ENCODE results near the gene KPNA5.

The KPNA5 gene

DNA sequence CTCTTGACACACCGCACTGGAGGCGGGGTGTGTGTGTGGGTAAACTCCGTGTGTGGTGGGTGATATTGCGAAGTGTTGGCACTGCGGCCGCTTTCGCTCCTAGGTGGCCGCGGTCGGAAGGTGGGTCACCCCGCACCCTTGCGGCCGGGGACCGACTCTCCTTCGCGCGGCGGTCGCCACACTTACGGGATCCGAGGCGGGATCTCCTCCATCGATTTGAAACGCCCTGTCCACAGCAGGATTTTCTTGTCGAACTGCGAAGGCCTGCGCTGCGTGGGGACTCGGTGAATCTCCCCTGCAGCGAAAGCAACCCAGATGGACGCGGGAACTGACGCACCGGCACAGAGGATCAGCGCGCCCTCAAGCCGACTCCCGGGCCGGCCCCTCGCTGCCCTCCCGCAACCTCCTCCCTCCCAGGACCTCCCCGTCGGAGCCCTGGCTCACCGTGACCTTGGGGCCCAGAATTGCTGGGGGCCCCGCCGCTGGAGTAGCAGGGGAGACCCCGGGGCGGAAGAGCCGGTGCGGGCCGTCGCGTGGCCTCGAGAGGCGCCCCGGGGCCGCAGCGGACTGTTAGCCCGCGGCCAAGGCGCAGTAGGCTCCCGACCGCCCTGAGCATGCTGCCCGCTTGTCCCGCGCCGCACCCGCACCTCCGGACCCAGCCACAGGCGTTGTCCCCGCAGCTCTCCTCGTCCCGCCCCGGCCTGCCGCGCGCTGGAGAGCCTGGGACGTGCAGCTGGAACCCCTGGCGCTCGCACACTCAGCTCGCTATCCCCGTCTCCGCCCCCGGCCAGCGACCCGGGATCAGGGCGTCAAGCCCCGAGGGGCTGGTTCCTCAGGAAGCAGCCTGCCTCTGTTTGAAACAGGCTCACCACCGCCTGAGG is 84.2 kb downstream of the KPNA5 start, which contains the start of gene FAM162B:
FAM162B (minus strand) TSS at position 759 of the 881 bp plus-strand sequence; CDS start at position 616, 143 bp downstream.
- no peak within 1 kb of the TSS for H3K4me3 ChIP-seq (ENCODE audit: low read depth, low read length)
- no peak for DNase-seq (ENCODE audit: low read depth)
- TF ChIP-seq, protein P1, sequence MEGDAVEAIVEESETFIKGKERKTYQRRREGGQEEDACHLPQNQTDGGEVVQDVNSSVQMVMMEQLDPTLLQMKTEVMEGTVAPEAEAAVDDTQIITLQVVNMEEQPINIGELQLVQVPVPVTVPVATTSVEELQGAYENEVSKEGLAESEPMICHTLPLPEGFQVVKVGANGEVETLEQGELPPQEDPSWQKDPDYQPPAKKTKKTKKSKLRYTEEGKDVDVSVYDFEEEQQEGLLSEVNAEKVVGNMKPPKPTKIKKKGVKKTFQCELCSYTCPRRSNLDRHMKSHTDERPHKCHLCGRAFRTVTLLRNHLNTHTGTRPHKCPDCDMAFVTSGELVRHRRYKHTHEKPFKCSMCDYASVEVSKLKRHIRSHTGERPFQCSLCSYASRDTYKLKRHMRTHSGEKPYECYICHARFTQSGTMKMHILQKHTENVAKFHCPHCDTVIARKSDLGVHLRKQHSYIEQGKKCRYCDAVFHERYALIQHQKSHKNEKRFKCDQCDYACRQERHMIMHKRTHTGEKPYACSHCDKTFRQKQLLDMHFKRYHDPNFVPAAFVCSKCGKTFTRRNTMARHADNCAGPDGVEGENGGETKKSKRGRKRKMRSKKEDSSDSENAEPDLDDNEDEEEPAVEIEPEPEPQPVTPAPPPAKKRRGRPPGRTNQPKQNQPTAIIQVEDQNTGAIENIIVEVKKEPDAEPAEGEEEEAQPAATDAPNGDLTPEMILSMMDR (IDR thresholded peaks at IDR 0.05; ENCODE audit: low read depth, low read length), result no peak
- no peak for TF ChIP-seq MYC (IDR thresholded peaks at IDR 0.05; ENCODE audit: low read depth, low read length)
- TF ChIP-seq POLR2A (IDR thresholded peaks at IDR 0.05; ENCODE audit: extremely low read depth, insufficient read length), result no peak
- TF ChIP-seq, protein P2, sequence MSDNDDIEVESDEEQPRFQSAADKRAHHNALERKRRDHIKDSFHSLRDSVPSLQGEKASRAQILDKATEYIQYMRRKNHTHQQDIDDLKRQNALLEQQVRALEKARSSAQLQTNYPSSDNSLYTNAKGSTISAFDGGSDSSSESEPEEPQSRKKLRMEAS (IDR thresholded peaks at IDR 0.05; ENCODE audit: low read depth, low read length), result no peak

DNA sequence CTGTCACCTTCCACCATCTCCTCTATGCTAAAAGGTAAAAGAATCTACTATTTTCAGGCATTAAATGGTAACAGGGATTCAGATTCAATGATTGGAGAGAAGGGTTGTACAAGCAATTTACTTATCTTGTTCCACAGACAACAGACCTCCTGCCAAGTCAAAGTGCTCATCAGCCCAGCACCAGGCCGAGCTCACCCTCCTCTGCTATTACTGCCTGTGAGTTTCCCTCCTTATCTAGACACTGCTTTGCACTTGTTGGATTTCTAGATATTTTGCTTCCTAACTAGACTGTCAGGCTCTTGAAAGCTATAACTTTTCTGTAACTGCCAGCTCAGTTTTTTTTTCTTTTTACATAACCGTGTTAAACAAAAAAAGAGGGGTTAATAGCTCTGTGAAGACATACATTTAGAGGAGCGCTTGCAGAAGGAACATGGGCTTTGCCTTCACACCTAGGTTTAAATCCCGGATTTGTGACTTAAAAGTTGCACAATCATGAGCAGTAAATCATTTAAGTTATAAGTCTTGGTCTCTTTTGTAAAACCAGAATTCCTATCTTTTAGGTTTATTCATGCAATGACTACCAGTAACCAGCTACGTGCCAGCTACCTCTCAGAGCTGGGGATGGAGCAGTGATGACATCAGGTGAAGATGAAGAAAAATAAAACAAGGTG is 85.6 kb downstream of the KPNA5 start:
- TF ChIP-seq, protein P2 (IDR thresholded peaks at IDR 0.05; ENCODE audit: low read depth, low read length), result no peak
- TF ChIP-seq, protein P1 (IDR thresholded peaks at IDR 0.05; ENCODE audit: low read depth, low read length), result no peak
- TF ChIP-seq MYC (IDR thresholded peaks at IDR 0.05; ENCODE audit: low read depth, low read length), result no peak
- TF ChIP-seq POLR2A (IDR thresholded peaks at IDR 0.05; ENCODE audit: extremely low read depth, insufficient read length), result no peak
- no peak for DNase-seq (ENCODE audit: low read depth)
- no peak overlapping the region for H3K4me3 ChIP-seq (ENCODE audit: low read depth, low read length)

DNA sequence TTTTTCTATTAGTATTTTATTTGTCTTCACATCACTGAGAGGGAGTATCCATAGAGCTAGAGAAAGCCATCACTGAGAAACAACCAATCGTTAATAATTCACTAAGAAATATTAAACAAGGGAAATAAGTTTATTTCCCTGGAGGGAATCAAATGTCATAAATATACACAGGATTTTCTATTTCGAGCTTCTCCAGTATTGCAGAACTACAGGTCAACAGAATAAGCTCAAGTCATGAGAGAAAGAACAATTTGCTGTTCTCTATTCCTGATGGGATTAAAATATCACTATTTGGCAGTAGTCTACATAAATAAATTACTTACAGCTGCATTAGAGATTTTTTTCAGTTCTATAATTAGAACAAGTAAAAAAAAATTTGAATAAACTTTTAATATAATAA is 86.7 kb downstream of the KPNA5 start:
- no peak for DNase-seq (ENCODE audit: low read depth)
- no peak for TF ChIP-seq MYC (IDR thresholded peaks at IDR 0.05; ENCODE audit: low read depth, low read length)
- TF ChIP-seq, protein P2 (IDR thresholded peaks at IDR 0.05; ENCODE audit: low read depth, low read length), result no peak
- no peak for TF ChIP-seq POLR2A (IDR thresholded peaks at IDR 0.05; ENCODE audit: extremely low read depth, insufficient read length)
- TF ChIP-seq, protein P1 (IDR thresholded peaks at IDR 0.05; ENCODE audit: low read depth, low read length), result no peak
- H3K4me3 ChIP-seq (ENCODE audit: low read depth, low read length), result no peak overlapping the region

DNA sequence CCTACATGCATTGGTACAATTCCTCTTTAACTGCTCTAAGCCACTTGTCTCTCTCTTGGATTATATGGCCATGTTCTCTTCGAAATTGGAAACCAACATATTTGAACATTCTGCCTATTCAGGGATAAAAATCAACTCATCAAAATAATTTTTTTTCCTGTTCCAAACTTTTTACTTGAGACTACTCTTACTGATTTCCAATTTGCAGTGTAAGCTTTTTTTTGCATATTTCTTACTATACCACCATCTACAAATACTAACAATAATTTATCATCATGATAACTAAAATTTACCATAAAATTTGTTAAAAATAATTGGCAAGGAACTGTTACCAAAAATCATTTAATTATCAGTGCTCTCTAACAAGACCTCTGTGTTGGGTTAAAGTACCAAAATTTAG is 91.4 kb downstream of the KPNA5 start:
- no peak overlapping the region for H3K4me3 ChIP-seq (ENCODE audit: low read depth, low read length)
- TF ChIP-seq, protein P1 (IDR thresholded peaks at IDR 0.05; ENCODE audit: low read depth, low read length), result no peak
- TF ChIP-seq MYC (IDR thresholded peaks at IDR 0.05; ENCODE audit: low read depth, low read length) (no peak), POLR2A (IDR thresholded peaks at IDR 0.05; ENCODE audit: extremely low read depth, insufficient read length) (no peak)
- DNase-seq (ENCODE audit: low read depth), result no peak

DNA sequence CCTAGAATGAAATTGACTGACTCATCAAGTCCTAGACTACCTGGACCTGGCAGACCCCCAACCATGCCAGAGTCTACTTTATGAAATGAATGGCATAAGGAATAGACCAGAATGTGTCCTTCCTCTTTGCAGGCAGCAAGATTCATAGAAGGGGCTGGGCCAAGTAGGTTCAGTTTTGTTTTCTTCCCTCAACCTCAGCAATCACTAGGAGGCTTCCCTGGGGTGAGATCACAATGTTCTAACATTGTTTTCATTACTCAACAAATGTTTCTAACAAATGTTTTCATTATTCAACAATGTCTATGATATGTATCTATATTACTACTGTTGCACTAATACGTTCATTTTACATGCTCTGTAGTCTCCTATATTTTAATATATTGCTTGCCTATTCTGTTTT is 92.9 kb downstream of the KPNA5 start:
- H3K4me3 ChIP-seq (ENCODE audit: low read depth, low read length), result no peak overlapping the region
- no peak for TF ChIP-seq POLR2A (IDR thresholded peaks at IDR 0.05; ENCODE audit: extremely low read depth, insufficient read length)
- no peak for TF ChIP-seq MYC (IDR thresholded peaks at IDR 0.05; ENCODE audit: low read depth, low read length)
- TF ChIP-seq, protein P2 (IDR thresholded peaks at IDR 0.05; ENCODE audit: low read depth, low read length), result no peak
- TF ChIP-seq, protein P1 (IDR thresholded peaks at IDR 0.05; ENCODE audit: low read depth, low read length), result no peak
- DNase-seq (ENCODE audit: low read depth), result no peak

All from NB4 (cell line).